HepG2 (cell line): ENCODE data around the gene ADAMTS12. TPM values are rescaled to one million over a fixed set of nuclear protein-coding genes. Genes with fewer than 3 reads are reported as not detected.
A peak's percentile ranks its signal among the peaks of the same experiment; 100 is the strongest.

Source experiments
- ATAC-seq: fragments of 200-7000 bp; cut with Tn5 transposase; 3 replicates; pipeline ENCODE4 v1.9.1; 2020; ENCODE audit warnings: mild to moderate bottlenecking, moderate library complexity
- BruUV-seq: library from RNA; stranded (reverse); fragments of 400-500 nt; replicated peaks from 2 replicates; lab custom pipeline; 2021; lab: Mats Ljungman, UMichigan
- CTCF ChIA-PET: fragments of 300-600 bp; formaldehyde crosslinking; extraction: SDS; loops from one replicate; lab custom pipeline; 2021; ENCODE audit warnings: low total read pairs, inconsistent platforms, low intra/inter-chr PET ratio; lab: Yijun Ruan, JAX
- POLR2A ChIA-PET: fragments of 350-600 bp; sonication (Branson Sonifier 250); formaldehyde crosslinking; loops from one replicate; lab custom pipeline; 2020; ENCODE audit warnings: antibody characterized with exemption, inconsistent platforms; lab: Yijun Ruan, JAX
- DNase-seq: peaks from one replicate; pipeline ENCODE4 v3.0.0-alpha.2; 2015; ENCODE audit warnings: low spot score
- FAIRE-seq: peaks from 3 replicates; lab custom pipeline; 2011; peaks lifted over from hg19 to GRCh38; lab: Jason Lieb, UNC
- H2AFZ ChIP-seq: one replicate; pipeline ENCODE4 v1.6.1; 2011; ENCODE audit warnings: low read length, inconsistent platforms
- H3K27ac ChIP-seq: fragments of 300-600 bp; 3 replicates; pipeline ENCODE4 v1.8.0; 2011; ENCODE audit warnings: mixed run types, mild to moderate bottlenecking, mixed read lengths, low read length, inconsistent platforms; ENCODE audit not compliant: insufficient read depth; ENCODE audit errors: extremely low read length
- H3K27me3 ChIP-seq, 2 experiments: fragments of 200-600 bp in 1 of 2; 2 replicates in 1 of 2; 3 replicates in 1 of 2; pipeline versions ENCODE4 v1.6.0 to v1.8.0; 2011; ENCODE audit warnings: low read length in 2 of 2, mild to moderate bottlenecking in 2 of 2, moderate library complexity in 2 of 2, inconsistent platforms in 1 of 2; ENCODE audit not compliant: insufficient read depth in 2 of 2, control insufficient read depth in 1 of 2
- H3K36me3 ChIP-seq, 2 experiments: fragments of 200-600 bp in 1 of 2; replicated peaks in 1 of 2; 2 replicates in 1 of 2; 3 replicates in 1 of 2; pipeline versions ENCODE4 v1.5.1 to v1.8.0; 2011; ENCODE audit warnings: low read length in 2 of 2, inconsistent platforms in 1 of 2; ENCODE audit not compliant: insufficient read depth in 2 of 2, control insufficient read depth in 1 of 2
- H3K4me1 ChIP-seq: 2 replicates; pipeline ENCODE4 v1.5.1; 2012; ENCODE audit warnings: low read length, inconsistent platforms; ENCODE audit not compliant: insufficient read depth
- H3K4me2 ChIP-seq: 2 replicates; pipeline ENCODE4 v1.6.0; 2011; ENCODE audit warnings: low read depth, low read length, inconsistent platforms
- H3K4me3 ChIP-seq, 3 experiments: fragments of 200-600 bp in 1 of 3; sonication (generic), shearing (Covaris generic) in 1 of 3; replicated peaks in 1 of 3; 2 replicates each; pipeline ENCODE4 v1.5.1; 2011 to 2016; ENCODE audit warnings: low read length in 3 of 3, inconsistent platforms in 2 of 3, low read depth in 2 of 3, mild to moderate bottlenecking in 2 of 3, control low read depth in 1 of 3, mixed read lengths in 1 of 3; ENCODE audit not compliant: insufficient read depth in 1 of 3
- H3K79me2 ChIP-seq: one replicate; pipeline ENCODE4 v1.6.1; 2011; ENCODE audit warnings: low read length, inconsistent platforms; ENCODE audit not compliant: insufficient read depth
- H3K9ac ChIP-seq: 2 replicates; pipeline ENCODE4 v1.6.0; 2011; ENCODE audit warnings: mild to moderate bottlenecking, low read depth, low read length, inconsistent platforms; ENCODE audit not compliant: insufficient read depth
- H3K9me3 ChIP-seq: 2 replicates; pipeline ENCODE4 v1.5.1; 2012; ENCODE audit warnings: mild to moderate bottlenecking, low read length
- H4K20me1 ChIP-seq: 2 replicates; pipeline ENCODE4 v1.6.0; 2011; ENCODE audit warnings: inconsistent platforms, mild to moderate bottlenecking, low read length, moderate library complexity; ENCODE audit not compliant: insufficient read depth
- CREB1 ChIP-seq, 2 experiments: fragments of 450-650 bp in 1 of 2; IDR thresholded peaks; 2 replicates each; pipeline ENCODE4 v1.6.1; 2016 to 2017; ENCODE audit warnings: control low read depth in 1 of 2, mild to moderate bottlenecking in 1 of 2, missing compliant biosample characterization in 1 of 2, missing genetic modification characterization in 1 of 2
- GATA4 ChIP-seq: sonication (generic); IDR thresholded peaks from 2 replicates; pipeline ENCODE4 v1.6.1; 2016; ENCODE audit warnings: antibody characterized with exemption, low read depth, borderline replicate concordance
- HNF4G ChIP-seq, 2 experiments: sonication (generic) in 1 of 2; formaldehyde crosslinking in 1 of 2; IDR thresholded peaks; 2 replicates each; pipeline versions ENCODE4 v1.4.0 to v1.6.1; 2011 to 2020; ENCODE audit warnings: borderline replicate concordance in 2 of 2, low read depth in 2 of 2, mild to moderate bottlenecking in 2 of 2, low read length in 1 of 2, missing genetic modification reagents in 1 of 2, moderate library complexity in 1 of 2
- SPEN ChIP-seq: sonication (generic); formaldehyde crosslinking; IDR thresholded peaks from 2 replicates; pipeline ENCODE4 v1.5.1; 2020; ENCODE audit warnings: low read depth, mild to moderate bottlenecking, missing genetic modification reagents
- ZNF672 ChIP-seq: sonication (generic); formaldehyde crosslinking; IDR thresholded peaks from 2 replicates; pipeline ENCODE4 v1.8.1; 2022; ENCODE audit warnings: missing genetic modification reagents
- WGBS: methylation state at CpG from one replicate; pipeline ENCODE4 v1.1.6; 2017; ENCODE audit warnings: low lambda C conversion rate; 5-methylcytosine and 5-hydroxymethylcytosine counted together
- in situ Hi-C: cut with HindIII; loops from 2 replicates; pipeline ENCODE4 v1.10.0; 2017; ENCODE audit warnings: low pct_unique_long_range_greater_than_20kb; ENCODE audit not compliant: extremely low pct_ligation_motif_present
- intact Hi-C: fragments of 100-400 bp; cut with micrococcal nuclease; formaldehyde crosslinking; loops from one replicate; pipeline ENCODE4 v1.10.0; 2022; ENCODE audit not compliant: unreplicated experiment
- polyA plus RNA-seq, 8 experiments: library from polyadenylated mRNA; depleted of rRNA in 3 of 8; stranded (reverse) in 7 of 8; unstranded in 1 of 8; fragments of >200 nt; fragmentation: Illumina TruSeq in 4 of 8; extraction: Trizol in 4 of 8; gene quantifications; 2 replicates each; pipeline versions ENCODE4 v1.2.1 to v1.2.3, GENCODE V29; 2011 to 2016; ENCODE audit warnings: low read depth in 4 of 8, missing spikeins in 1 of 8, mixed read lengths in 1 of 8; ENCODE audit not compliant: insufficient read depth in 1 of 8
- total RNA-seq, 5 experiments: library from RNA; depleted of rRNA; stranded (reverse); fragments of >200 nt; fragmentation: Illumina TruSeq; extraction: Trizol; gene quantifications; 2 replicates each; pipeline ENCODE4 v1.2.3, GENCODE V29; 2016; ENCODE audit warnings: low read depth in 1 of 5
- TF ChIP-seq, protein P1 (sequence below): sonication (generic); formaldehyde crosslinking; IDR thresholded peaks from 2 replicates; pipeline ENCODE4 v1.4.0; 2020; ENCODE audit warnings: missing genetic modification reagents, mild to moderate bottlenecking, borderline replicate concordance
- TF ChIP-seq, protein P2 (sequence below): sonication (generic); formaldehyde crosslinking; IDR thresholded peaks from 2 replicates; pipeline ENCODE4 v1.5.1; 2020; ENCODE audit warnings: missing genetic modification reagents, mild to moderate bottlenecking, borderline replicate concordance

ADAMTS12 gene
- total and polyA plus RNA-seq, 2 of the 13 experiments (the other 11 are each of a cell fraction or from before 2014, with no cell fraction given), result 0.03 TPM; not detected in 1

DNA sequence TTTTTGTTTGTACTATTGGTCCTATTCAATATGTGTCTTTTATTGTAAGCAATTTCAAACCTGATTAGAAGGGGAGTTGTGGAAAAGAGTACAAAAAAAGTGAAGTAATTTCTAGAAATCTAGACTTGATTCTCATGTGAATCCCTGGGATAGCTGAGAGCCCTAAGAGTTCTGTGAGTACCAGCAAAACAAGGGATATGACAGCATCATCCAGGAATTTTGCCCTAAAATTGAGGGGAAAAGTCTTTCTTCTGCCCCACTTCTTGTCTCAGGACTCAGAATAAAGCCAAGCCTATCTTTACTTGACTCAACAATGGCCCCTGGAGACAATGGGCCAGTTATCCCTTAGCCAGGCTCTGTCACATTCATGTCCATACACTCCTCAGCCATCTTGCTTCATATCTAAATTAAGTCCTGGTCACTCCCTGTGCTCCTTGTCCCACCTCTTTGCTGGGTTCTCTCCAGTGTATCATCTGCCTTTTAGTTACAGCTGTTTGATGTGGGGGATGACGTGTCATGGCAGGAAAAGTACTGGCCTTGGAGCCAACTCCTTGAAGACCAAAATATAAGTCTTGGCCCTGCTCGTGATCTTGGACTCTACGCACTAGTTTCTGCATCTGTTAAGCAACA, 81.2 kb downstream of the ADAMTS12 start:
- Histone ChIP-seq H2AFZ (no peak overlapping the region), H4K20me1 (no peaks in the 10 kb centered on the region), H3K36me3 (no peaks in the 10 kb centered on the region), H3K4me1 (peaks cover 9% of the 10 kb centered on the region; the same call in 1 of the 2 replicates), H3K4me3 (no peak overlapping the region), H3K9ac (no peak overlapping the region), H3K9me3 (no peaks in the 10 kb centered on the region), H3K27me3 (no peaks in the 10 kb centered on the region), H3K79me2 (no peaks in the 10 kb centered on the region), H3K4me2 (no peak overlapping the region), H3K27ac (no peak overlapping the region)
- in situ Hi-C loops, result no loop called here
- FAIRE-seq (no peak), DNase-seq (no peak), ATAC-seq (no peak)
- intact Hi-C loops, result loop anchor here (10.0 kb wide), 1 partner anchor 124 kb away; the partner anchor contains the start of gene RXFP3
- 46% methylated on average over 3 of the region's 3 CpGs for WGBS
- no TSS peak for BruUV-seq
- 0 out of 2 replicates have a peak, but pooled peaks have one; percentile 11 for TF ChIP-seq CREB1 (IDR thresholded peaks at IDR 0.05)
- TF ChIP-seq CREB1 (CRISPR knock-in tag; IDR thresholded peaks at IDR 0.05), result no peak
- no peak for TF ChIP-seq ZNF672
- ChIA-PET POLR2A (no interaction called here), CTCF (no interaction called here)

DNA sequence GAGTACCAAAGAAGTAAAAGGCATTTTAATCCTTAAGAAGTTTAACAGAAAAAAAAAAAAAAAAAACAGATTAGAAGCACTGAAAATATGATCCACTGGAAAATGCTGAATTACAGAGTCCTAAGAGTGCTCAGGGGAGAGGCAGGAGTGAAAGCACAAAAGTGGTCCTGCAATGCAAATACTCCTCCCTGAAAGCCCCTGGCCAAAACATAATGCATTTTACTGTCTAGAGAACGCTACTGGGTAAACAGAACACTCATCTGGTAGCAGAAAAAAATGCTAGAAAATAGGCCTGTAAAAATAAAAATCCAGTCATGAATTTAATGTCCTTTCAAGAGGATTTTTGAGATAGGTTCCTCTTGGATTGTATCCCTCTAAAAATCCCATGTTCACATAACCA, 81.9 kb downstream of the ADAMTS12 start:
- in situ Hi-C loops, result no loop called here
- Histone ChIP-seq H3K27ac (no peak overlapping the region), H3K27me3 (no peaks in the 10 kb centered on the region)
- WGBS, result 0% methylated on average over 1 of the region's 1 CpG
- TF ChIP-seq, protein P1, sequence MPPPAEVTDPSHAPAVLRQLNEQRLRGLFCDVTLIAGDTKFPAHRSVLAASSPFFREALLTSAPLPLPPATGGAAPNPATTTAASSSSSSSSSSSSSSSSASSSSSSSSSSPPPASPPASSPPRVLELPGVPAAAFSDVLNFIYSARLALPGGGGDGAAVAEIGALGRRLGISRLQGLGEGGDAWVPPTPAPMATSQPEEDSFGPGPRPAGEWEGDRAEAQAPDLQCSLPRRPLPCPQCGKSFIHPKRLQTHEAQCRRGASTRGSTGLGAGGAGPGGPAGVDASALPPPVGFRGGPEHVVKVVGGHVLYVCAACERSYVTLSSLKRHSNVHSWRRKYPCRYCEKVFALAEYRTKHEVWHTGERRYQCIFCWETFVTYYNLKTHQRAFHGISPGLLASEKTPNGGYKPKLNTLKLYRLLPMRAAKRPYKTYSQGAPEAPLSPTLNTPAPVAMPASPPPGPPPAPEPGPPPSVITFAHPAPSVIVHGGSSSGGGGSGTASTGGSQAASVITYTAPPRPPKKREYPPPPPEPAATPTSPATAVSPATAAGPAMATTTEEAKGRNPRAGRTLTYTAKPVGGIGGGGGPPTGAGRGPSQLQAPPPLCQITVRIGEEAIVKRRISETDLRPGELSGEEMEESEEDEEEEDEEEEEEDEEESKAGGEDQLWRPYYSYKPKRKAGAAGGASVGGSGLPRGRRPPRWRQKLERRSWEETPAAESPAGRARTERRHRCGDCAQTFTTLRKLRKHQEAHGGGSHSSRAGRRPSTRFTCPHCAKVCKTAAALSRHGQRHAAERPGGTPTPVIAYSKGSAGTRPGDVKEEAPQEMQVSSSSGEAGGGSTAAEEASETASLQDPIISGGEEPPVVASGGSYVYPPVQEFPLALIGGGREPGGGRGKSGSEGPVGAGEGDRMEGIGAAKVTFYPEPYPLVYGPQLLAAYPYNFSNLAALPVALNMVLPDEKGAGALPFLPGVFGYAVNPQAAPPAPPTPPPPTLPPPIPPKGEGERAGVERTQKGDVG (CRISPR knock-in tag), result no peak
- TF ChIP-seq, protein P2, sequence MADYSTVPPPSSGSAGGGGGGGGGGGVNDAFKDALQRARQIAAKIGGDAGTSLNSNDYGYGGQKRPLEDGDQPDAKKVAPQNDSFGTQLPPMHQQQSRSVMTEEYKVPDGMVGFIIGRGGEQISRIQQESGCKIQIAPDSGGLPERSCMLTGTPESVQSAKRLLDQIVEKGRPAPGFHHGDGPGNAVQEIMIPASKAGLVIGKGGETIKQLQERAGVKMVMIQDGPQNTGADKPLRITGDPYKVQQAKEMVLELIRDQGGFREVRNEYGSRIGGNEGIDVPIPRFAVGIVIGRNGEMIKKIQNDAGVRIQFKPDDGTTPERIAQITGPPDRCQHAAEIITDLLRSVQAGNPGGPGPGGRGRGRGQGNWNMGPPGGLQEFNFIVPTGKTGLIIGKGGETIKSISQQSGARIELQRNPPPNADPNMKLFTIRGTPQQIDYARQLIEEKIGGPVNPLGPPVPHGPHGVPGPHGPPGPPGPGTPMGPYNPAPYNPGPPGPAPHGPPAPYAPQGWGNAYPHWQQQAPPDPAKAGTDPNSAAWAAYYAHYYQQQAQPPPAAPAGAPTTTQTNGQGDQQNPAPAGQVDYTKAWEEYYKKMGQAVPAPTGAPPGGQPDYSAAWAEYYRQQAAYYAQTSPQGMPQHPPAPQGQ (CRISPR knock-in tag), result no peak
- TF ChIP-seq SPEN (no peak), GATA4 (no peak), HNF4G (IDR thresholded peaks at IDR 0.05; ENCODE audit: borderline replicate concordance, low read depth, low read length) (no peak), HNF4G (CRISPR knock-in tag; IDR thresholded peaks at IDR 0.05; ENCODE audit: borderline replicate concordance, low read depth) (no peak)
- TF ChIP-seq, all 625 proteins: peak for 0
- Histone ChIP-seq H3K4me1 (peaks cover 9% of the 10 kb centered on the region; the same call in 1 of the 2 replicates), H3K4me2 (no peak overlapping the region), H2AFZ (no peak overlapping the region), H3K79me2 (no peaks in the 10 kb centered on the region), H4K20me1 (no peaks in the 10 kb centered on the region), H3K36me3 (no peaks in the 10 kb centered on the region), H3K9me3 (no peaks in the 10 kb centered on the region), H3K9ac (no peak overlapping the region), H3K4me3 (no peak overlapping the region)
- ChIA-PET POLR2A (no interaction called here), CTCF (no interaction called here)
- no TSS peak for BruUV-seq
- ATAC-seq (no peak), DNase-seq (no peak), FAIRE-seq (no peak)
- intact Hi-C loops, result loop anchor here (10.0 kb wide), 1 partner anchor 125 kb away; the partner anchor contains the start of gene RXFP3
